ENCODE results near the gene CCNB3.

CCNB3 gene

DNA sequence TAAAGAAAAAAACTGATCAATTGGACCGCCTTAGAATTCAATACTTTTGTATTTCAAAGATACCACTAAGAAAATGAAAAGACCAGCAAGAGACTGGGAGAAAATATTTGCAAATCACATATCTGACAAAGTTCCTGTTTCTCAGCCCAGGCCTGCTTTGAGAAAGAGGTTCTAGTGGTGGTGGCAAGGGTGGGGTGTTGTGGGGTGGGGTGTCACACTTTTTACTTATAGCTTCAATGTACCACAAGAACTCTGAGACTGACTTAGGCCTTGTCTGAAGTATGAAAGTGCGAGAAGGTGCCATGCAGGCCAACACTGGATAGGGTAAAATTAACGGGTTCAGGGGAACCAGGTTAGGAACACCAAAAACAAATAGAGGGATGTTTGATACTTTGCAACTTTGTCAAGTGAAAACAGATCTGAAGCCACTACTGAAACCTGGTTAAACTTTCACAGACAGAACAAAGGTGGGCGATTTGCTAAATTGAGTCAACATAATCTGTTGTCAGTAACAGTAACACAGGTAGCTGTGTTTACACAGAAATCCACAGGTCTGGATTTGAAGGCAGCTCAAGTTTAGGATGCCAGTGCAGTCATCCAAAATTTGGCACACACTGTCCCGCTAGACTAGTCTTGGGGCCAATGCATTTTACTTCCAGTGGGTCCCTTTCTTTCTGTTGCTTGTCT lies 177.3 kb downstream of the CCNB3 start:
- Histone ChIP-seq H3K4me1 (ENCODE audit: control insufficient read depth, low read depth, low read length) (no peaks in the 10 kb centered on the region), H3K36me3 (ENCODE audit: control insufficient read depth, low read depth, low read length) (no peaks in the 10 kb centered on the region), H3K4me3 (ENCODE audit: low read length) (no peak overlapping the region), H3K27me3 (ENCODE audit: control insufficient read depth, insufficient read depth, low read length) (no peaks in the 10 kb centered on the region), H3K9me3 (ENCODE audit: control insufficient read depth, low read depth, low read length) (peaks cover 13% of the 10 kb centered on the region), H3K9ac (ENCODE audit: low read length) (no peak overlapping the region), H3K27ac (ENCODE audit: low read length) (no peak overlapping the region)

DNA sequence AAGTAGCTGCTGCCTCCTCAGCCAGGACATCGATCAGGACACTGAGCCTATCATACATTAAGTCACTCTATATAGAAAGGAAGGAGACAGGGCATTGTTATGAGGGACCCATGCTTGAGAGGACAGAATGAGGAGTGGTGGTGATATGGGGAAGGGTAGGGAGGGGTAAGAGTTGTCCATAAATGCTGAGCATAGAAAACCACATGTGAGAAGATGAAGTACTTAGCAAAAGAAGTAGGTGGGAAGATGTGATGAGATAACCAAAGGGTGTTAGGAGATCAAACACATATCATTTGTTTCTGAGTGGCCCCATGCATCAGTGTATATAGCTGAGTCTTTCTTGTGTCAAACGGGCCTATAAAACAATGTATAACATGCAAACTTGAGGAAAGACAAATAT lies 182.0 kb downstream of the CCNB3 start:
- H3K27ac ChIP-seq (ENCODE audit: low read length), result no peak overlapping the region
- no peak overlapping the region for H3K9ac ChIP-seq (ENCODE audit: low read length)
- H3K9me3 ChIP-seq (ENCODE audit: control insufficient read depth, low read depth, low read length), result peaks cover 4% of the 10 kb centered on the region
- H3K4me3 ChIP-seq (ENCODE audit: low read length), result no peak overlapping the region
- H3K27me3 ChIP-seq (ENCODE audit: control insufficient read depth, insufficient read depth, low read length), result no peaks in the 10 kb centered on the region
- no peaks in the 10 kb centered on the region for H3K4me1 ChIP-seq (ENCODE audit: control insufficient read depth, low read depth, low read length)
- no peaks in the 10 kb centered on the region for H3K36me3 ChIP-seq (ENCODE audit: control insufficient read depth, low read depth, low read length)

DNA sequence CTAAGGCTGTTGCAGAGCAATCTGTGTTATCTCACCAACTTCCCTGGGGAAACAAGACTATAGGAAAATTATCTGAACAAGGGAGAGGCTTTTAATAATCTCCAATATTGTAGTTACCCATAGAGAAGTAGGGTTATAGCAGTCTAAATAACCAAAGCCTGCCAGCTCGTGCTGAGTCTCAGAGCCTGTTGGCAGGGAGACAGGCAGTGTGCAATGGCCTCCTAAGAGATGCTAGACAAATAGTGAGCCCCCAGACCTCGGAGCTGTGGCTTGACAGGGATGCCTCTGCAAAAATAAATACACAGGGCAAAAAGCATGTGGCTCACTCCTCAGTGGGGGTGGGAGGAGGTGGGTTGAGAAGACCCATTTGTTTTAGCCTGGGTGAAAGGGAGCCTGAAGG lies 189.3 kb downstream of the CCNB3 start:
- Histone ChIP-seq H3K27ac (ENCODE audit: low read length) (no peak overlapping the region), H3K9me3 (ENCODE audit: control insufficient read depth, low read depth, low read length) (peaks cover 11% of the 10 kb centered on the region), H3K36me3 (ENCODE audit: control insufficient read depth, low read depth, low read length) (no peaks in the 10 kb centered on the region), H3K4me1 (ENCODE audit: control insufficient read depth, low read depth, low read length) (no peaks in the 10 kb centered on the region), H3K27me3 (ENCODE audit: control insufficient read depth, insufficient read depth, low read length) (no peaks in the 10 kb centered on the region), H3K9ac (ENCODE audit: low read length) (no peak overlapping the region), H3K4me3 (ENCODE audit: low read length) (no peak overlapping the region)
